NOMO-1 treated with DMSO at 0.1 percent for 48 hours (cell line): ENCODE measurements around the gene AFF3.

Experiments used
- DNase-seq: peaks from one replicate; lab custom pipeline; 2025; ENCODE audit not compliant: unreplicated experiment; lab: John Stamatoyannopoulos, UW

AFF3 gene

DNA sequence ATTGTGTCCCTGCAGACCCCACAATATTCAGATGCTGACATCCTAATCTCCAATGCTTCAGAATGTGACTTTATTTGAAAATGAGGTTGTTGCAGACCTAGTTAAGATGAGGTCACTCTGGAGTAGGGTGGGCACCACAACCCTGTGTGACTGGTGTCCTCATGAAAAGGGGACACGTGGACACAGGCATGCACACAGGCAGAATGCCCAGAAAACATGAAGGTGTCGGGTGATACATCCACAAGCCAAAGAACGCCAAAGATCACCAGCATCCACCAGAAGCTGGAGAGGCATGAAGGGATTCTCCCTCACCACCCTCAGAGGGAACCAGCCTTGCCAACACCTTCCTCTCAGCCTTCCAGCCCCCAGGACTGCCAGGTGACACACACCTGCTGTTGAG lies 69.3 kb downstream of the AFF3 start:
- DNase-seq, result no peak

DNA sequence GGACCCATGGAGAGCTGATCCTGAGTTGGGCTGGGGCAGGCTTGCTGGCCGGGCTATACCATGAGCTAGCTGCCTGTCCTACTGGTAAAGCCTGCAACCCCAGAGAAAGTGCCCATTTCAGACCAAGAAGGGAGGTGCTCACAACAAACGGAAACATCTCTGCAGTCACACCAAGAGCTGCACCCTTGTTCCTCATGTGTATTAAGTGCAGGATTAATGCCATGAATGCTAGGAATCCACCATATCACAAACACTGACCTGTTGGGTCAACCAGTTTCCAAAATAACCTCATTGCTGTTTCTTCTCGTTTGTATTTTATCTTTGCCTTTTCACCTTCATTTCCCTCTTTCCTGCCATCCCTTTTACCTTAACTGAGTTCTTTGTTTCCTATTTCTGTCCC lies 69.9 kb downstream of the AFF3 start:
- DNase-seq, result no peak

DNA sequence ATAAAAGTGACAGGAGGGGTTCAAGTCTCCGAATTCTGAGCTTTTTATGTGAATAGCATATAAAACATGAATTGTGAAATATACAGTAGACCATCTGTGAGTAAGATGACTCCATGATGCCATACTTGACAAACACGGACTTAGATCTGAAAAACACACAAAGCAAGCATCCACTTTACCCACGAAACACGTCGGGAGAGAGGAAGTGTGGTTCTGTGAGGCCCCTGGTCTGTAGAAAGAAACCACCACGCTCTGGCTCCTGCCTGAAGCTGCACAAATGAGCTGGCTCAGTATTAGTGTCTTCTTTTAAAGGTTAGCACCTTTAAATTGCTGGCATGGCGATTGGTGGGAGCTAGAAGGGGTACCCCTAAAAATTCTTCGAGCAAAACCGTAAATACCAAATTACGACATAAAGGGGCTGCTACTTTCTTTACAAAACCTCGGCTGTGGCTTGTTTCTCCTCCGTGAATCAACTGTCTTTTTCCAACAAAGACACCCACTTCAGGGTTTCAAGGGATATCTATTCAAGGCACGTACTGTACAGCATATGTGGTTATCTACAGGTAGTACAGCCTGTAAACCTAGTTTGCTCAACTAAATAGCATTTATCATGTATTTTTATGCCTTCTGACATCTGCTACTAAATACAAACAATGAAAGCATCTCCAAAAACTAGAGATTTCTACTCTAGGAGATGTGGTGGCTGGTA lies 70.9 kb downstream of the AFF3 start:
- DNase-seq, result peak; percentile 77

DNA sequence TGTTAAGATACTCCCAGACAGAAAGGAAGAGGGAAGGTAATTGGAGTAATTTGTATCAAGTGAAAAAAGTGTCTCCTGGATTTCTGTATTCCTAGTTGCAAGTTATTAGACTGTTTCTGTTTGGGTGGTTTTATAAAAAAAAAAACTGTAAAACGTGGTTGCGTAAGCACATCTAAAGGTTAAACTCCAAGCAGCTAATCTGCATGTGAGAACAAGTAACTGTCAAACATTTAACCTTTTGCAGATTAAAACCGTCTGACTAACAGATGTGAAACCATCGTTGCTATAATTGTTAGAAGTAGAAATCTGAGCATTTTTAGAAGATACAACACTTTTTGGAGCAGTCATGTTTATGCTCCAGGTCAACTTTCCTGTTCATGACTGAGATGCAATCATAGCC lies 72.3 kb downstream of the AFF3 start:
- DNase-seq, result peak; percentile 68

DNA sequence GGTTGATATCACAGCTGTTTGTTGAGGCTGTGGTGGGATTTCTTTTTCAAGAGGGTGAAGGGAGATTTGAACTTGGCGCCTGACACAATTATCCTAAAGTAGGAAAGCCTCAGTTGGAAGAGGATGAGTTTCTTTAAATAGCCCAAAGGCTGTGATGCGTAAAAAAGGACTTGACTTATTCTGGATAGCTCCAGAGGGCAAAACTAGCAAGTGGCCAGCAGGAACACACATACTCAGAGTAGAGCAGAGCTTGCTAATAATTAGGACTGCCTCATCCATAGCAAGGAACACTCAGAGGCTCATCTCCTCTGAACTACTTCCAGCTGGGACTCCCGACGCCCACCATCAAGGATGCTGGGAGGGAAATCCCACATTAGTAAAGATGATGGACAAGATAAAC lies 74.0 kb downstream of the AFF3 start:
- no peak for DNase-seq

GRCh38 chr2:100067784-100068183 lies 74.6 kb downstream of the AFF3 start:
- no peak for DNase-seq

GRCh38 chr2:100066856-100067255 lies 75.5 kb downstream of the AFF3 start:
- DNase-seq, result no peak

DNA sequence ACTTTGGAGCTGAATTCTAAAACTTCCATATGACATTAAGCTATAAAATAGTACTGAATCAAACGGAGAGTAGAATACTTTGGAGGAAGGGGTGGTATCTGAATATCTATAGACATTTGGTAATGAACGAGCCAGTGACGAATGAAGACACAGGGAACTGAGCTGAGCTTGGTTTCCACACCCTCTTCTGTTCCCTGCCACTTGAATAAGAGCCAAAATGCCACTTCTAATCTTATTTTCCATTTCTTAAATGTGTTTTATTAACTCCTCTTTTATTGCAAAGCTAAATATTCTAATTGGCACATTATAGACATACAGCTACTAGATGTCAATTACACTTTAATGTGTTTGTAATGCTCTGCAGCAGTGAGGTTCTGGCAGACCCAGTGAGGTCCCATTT lies 76.1 kb downstream of the AFF3 start:
- peak; percentile 33 for DNase-seq

DNA sequence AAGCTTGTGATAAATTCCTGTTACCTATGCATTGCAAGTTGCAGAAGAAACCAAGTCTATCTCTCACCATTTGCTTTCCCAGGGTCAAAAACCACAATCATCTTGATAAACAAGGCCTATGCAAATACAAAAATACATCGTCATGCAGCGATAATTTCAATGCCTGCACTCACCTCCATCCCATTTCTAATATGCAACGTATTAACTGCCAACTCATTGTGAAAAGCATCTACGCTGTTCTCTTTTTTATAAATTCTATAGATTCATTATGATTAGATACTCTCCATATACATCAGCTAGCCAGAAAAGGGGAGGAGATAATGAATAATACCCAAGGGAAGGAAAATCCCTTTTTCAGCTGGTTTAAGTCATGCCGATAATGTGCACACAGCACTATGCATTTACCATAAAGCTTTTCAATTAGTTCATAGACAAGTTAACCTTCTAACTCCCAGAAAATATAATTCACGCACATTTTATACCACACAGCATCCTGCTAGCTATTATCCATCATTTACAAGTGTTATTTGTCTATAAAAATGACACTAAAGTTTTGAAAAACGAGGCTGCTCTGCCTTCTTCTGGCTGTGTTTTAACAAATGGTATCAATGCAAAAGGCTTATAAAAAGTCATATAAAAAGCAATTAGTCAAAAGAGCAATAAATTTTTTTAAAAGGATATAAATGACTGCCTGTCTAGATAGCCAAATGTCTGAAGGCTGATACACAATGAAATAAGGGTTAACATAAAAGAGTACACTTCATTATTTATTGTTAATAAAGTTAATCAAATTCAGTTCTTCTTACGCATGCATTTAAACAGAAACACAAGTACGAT lies 77.6 kb downstream of the AFF3 start:
- DNase-seq, result no peak

GRCh38 chr2:100064165-100064564 lies 78.2 kb downstream of the AFF3 start:
- no peak for DNase-seq

GRCh38 chr2:100063459-100063953 lies 78.9 kb downstream of the AFF3 start:
- DNase-seq, result no peak

DNA sequence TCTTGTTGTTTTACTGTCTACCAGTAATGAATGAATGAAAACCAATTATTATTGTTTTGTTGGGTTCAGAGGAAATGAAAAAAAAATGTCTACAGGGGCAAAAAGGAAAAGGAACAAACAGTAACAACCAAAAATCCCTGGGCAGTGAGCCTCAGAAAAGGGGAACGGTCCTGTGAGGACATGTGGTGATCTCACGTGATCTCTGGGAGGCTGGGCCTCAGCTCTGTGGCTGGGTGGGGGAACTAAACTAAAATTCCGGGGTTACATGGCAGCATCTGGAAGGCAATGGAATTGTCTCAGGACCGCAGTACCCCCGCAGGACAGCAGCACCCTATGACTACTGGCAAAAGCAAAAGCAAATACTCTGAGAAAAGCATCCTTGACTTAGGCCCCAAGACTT lies 80.1 kb downstream of the AFF3 start:
- peak; percentile 8 for DNase-seq

DNA sequence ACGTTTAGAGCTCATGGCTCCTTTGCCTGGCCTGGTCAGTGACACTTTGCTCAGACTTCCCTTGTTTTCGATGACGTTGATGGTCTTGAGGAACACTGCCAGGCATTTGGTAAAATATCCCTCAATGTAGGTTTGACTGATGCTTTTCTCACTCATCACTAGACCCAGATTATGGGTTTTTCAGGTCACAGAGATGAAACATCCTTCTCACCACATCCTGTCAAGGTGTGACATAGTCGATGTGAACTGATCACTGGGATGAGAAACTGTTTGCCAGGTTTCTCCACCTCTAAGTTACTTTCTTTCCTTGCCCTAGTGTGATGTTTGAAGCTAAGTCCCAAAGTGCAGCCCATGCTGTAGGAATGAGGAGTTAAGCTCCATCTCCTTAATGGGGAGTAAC lies 81.5 kb downstream of the AFF3 start:
- DNase-seq, result no peak

DNA sequence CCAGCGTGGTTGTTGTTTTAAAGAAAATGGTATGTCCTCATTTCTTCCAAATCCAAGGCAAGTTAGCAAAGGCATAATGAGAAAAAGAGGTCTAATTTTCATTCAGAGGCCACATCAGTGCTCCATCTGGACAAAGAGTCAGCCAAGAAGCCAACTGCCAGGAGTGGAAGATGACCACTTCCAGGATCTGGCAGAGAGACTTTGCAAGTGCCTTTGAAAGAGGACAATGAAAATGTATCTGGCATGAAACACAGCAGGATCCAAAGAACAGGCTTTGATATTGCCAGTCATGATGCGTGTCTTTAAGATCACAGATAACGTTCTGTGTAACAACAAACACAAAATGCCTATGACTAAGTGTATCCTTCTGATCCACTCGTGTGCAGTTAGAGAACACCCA lies 82.8 kb downstream of the AFF3 start:
- DNase-seq, result no peak

DNA sequence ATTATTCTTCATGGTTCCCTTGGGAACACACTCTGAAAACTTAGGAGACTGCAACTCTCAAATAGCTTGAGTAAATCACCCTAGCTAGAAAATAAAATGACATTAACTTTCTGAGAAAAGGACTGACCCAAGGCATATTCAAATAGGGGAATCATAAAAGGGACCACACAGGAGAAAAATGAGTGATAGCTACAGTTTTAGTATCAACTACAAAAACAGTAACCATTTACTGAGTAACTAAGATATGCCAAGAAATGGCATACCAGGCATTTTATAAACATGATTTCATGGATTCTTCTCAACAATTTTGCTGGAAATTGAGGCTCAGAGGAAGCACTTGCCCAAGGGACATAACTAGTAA lies 84.5 kb downstream of the AFF3 start:
- DNase-seq, result no peak

GRCh38 chr2:100054426-100054825 lies 88.0 kb downstream of the AFF3 start:
- DNase-seq, result no peak

GRCh38 chr2:100053087-100053885 lies 89.1 kb downstream of the AFF3 start:
- no peak for DNase-seq

- DNase-seq, result no peak
Observed at GRCh38 chr2:100052650-100053049, 89.7 kb downstream of the AFF3 start.

DNA sequence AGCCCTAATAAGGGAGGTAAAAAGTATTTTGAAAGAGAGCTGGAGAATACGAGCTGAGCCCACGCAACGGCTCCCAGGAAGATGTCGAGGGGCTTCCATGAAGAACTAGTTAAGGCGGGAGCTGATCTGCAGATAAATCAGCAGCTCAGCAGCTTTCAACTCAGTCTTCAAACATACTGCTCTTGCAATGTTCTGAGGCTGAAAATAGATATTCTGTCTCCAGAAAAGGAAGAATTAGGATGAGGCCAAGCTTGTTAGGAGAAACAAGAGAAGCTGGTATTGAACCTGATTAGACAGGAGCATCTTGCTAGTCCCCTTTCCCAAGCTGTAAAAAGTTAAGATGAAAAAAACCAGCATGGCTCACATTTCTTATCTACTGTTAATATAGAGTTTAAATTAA lies 91.1 kb downstream of the AFF3 start:
- no peak for DNase-seq

- no peak for DNase-seq
Observed at GRCh38 chr2:100050685-100051084, 91.7 kb downstream of the AFF3 start.
